ENCODE results near the gene MTERF4. TPM values are rescaled to one million over a fixed set of nuclear protein-coding genes. Genes with fewer than 3 reads are reported as not detected.

The MTERF4 gene
- polyA plus RNA-seq, 2 of the 4 experiments (the other 2 are of a cell fraction), result 44.9 to 47.1 TPM

GRCh38 chr2:241114836-241115235, 12.7 kb upstream of the MTERF4 start:
- FAIRE-seq (no peak), DNase-seq (ENCODE audit: low read depth in 1 of 2, low spot score in 1 of 2) (no peak), ATAC-seq (no peak)
- H3K4me3 ChIP-seq, result no peak overlapping the region
- no peak overlapping the region for H3K4me2 ChIP-seq
- ChIA-PET POLR2A (no interaction called here), CTCF (no interaction called here)
- no peaks in the 10 kb centered on the region for H3K9me3 ChIP-seq
- TF ChIP-seq PHF8 (IDR thresholded peaks at IDR 0.05; ENCODE audit: borderline replicate concordance, low read depth) (no peak), KDM5A (IDR thresholded peaks at IDR 0.05) (no peak), POLR2AphosphoS2 (conservative IDR thresholded peaks at IDR 0.05; ENCODE audit: low read length) (no peak), ZNF302 (CRISPR knock-in tag; IDR thresholded peaks at IDR 0.05) (no peak), CEBPB (IDR thresholded peaks at IDR 0.05) (no peak)
- H3K4me1 ChIP-seq, result no peaks in the 10 kb centered on the region
- H3K27ac ChIP-seq, result no peak overlapping the region
- WGBS (ENCODE audit: missing lambda C conversion rate), result 92% methylated on average over 11 of the region's 11 CpGs

- Histone ChIP-seq H3K4me1 (no peaks in the 10 kb centered on the region), H3K9me3 (no peaks in the 10 kb centered on the region), H3K4me3 (no peak overlapping the region), H3K27ac (no peak overlapping the region), H3K4me2 (no peak overlapping the region)
- FAIRE-seq (no peak), DNase-seq (ENCODE audit: low read depth in 1 of 2, low spot score in 1 of 2) (no peak), ATAC-seq (no peak)
- ChIA-PET POLR2A (no interaction called here), CTCF (interaction anchor here (1.1 to 1.4 kb wide), 3 partner anchors 8 to 198 kb away, joined by 3 read pairs; no protein-coding TSS in a partner anchor)
- 88% methylated on average over 8 of the region's 8 CpGs for WGBS (ENCODE audit: missing lambda C conversion rate)
- TF ChIP-seq HOXB5 (CRISPR knock-in tag; IDR thresholded peaks at IDR 0.05) (no peak), JUNB (IDR thresholded peaks at IDR 0.05) (no peak), NFE2L2 (conservative IDR thresholded peaks at IDR 0.05; ENCODE audit: low read length) (no peak), CHD4 (IDR thresholded peaks at IDR 0.05; ENCODE audit: borderline replicate concordance) (no peak), USF2 (IDR thresholded peaks at IDR 0.05) (no peak), REST (IDR thresholded peaks at IDR 0.05) (no peak), RNF2 (IDR thresholded peaks at IDR 0.05; ENCODE audit: borderline replicate concordance, low read depth) (no peak), ELK1 (IDR thresholded peaks at IDR 0.05; ENCODE audit: low read depth, low read length) (no peak), RARB (CRISPR knock-in tag; IDR thresholded peaks at IDR 0.05) (no peak), ZC3H11A (IDR thresholded peaks at IDR 0.05) (no peak), HOXB13 (CRISPR knock-in tag; IDR thresholded peaks at IDR 0.05; ENCODE audit: low read depth) (no peak), HDAC2 (IDR thresholded peaks at IDR 0.05) (no peak), KDM5A (IDR thresholded peaks at IDR 0.05) (no peak), HMGXB4 (CRISPR knock-in tag; IDR thresholded peaks at IDR 0.05; ENCODE audit: borderline replicate concordance) (no peak), ZFP36 (IDR thresholded peaks at IDR 0.05; ENCODE audit: borderline replicate concordance, partially characterized antibody) (no peak)
These were observed 10.5 kb upstream of the MTERF4 start for GRCh38 chr2:241112592-241112991.
